Measurements from ENCODE around the gene HMGXB3. TPM values are rescaled to one million over a fixed set of nuclear protein-coding genes. Genes with fewer than 3 reads are reported as not detected.

HMGXB3 gene
- total RNA-seq, 1 donor from 2014 or later: 44.4 TPM

DNA sequence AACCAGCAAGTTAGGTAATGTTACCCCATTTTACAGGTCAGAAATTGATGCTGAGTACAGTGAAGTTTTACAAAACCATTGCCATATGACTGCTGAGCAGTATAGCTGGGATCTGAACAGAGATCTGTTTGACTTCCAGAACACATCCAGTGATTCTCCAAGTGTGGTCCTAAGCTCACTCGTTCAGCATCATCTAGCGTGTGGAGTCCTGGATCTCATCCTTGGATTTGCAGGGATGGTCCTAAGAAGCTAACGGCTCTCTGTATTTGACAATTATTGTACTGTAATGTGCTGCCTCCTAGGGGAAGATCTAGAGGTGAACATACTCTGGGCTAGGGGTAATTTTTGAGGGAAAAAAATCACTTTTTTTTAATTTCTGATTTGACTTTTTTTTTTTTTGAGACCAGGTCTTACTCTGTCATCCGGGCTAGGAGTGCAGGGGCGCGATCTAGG, 38.6 kb upstream of the HMGXB3 start:
- no peak for DNase-seq (ENCODE audit: low read depth, low spot score)
- no peaks in the 10 kb centered on the region for H3K36me3 Mint-ChIP-seq (ENCODE audit: low read depth)
- H3K4me1 Mint-ChIP-seq: peaks cover 29% of the 10 kb centered on the region
- H3K27ac Mint-ChIP-seq (ENCODE audit: unreplicated experiment): no peak overlapping the region
- TF ChIP-seq, protein P1, sequence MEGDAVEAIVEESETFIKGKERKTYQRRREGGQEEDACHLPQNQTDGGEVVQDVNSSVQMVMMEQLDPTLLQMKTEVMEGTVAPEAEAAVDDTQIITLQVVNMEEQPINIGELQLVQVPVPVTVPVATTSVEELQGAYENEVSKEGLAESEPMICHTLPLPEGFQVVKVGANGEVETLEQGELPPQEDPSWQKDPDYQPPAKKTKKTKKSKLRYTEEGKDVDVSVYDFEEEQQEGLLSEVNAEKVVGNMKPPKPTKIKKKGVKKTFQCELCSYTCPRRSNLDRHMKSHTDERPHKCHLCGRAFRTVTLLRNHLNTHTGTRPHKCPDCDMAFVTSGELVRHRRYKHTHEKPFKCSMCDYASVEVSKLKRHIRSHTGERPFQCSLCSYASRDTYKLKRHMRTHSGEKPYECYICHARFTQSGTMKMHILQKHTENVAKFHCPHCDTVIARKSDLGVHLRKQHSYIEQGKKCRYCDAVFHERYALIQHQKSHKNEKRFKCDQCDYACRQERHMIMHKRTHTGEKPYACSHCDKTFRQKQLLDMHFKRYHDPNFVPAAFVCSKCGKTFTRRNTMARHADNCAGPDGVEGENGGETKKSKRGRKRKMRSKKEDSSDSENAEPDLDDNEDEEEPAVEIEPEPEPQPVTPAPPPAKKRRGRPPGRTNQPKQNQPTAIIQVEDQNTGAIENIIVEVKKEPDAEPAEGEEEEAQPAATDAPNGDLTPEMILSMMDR (conservative IDR thresholded peaks at IDR 0.05): peak; percentile 59
- H3K9me3 Mint-ChIP-seq: no peaks in the 10 kb centered on the region
- H3K4me3 Mint-ChIP-seq: peak overlapping the region; percentile 88
- no peaks in the 10 kb centered on the region for H3K27me3 Mint-ChIP-seq (ENCODE audit: low read depth)

DNA sequence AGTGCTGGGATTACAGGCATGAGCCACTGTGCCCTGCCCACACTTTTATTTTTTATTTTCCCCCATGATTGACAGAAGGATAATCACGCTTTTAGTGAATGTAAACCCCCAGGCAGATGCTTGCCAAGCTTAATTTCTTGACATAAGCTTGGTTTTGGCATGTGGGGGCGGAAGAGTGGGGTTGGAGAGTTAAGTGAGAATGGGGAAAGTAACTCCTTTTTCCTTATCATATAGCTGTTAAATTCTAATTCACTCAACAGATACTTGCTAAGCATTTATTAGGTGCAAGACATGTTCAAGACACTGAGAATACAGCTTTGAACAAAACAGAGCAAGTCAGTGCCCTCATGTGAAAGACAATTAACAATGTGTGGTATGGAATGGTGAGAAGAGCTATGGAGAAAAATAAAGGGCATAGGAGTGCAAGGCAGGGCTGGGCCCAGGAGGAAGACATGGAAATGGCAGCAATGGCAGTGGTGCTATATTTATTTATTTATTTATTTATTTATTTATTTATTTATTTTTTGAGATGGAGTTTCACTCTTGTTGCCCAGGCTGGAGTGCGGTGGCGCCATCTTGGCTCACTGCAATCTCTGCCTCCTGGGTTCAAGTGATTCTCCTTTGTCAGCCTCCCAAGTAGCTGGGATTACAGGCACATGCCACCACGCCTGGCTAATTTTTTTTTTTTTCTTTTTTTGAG, 37.8 kb upstream of the HMGXB3 start:
- TF ChIP-seq, protein P1 (conservative IDR thresholded peaks at IDR 0.05): no peak
- H3K27me3 Mint-ChIP-seq (ENCODE audit: low read depth): no peaks in the 10 kb centered on the region
- H3K9me3 Mint-ChIP-seq: no peaks in the 10 kb centered on the region
- DNase-seq (ENCODE audit: low read depth, low spot score): no peak
- H3K4me3 Mint-ChIP-seq: no peak overlapping the region
- H3K27ac Mint-ChIP-seq (ENCODE audit: unreplicated experiment): no peak overlapping the region
- no peaks in the 10 kb centered on the region for H3K36me3 Mint-ChIP-seq (ENCODE audit: low read depth)
- H3K4me1 Mint-ChIP-seq: peaks cover 29% of the 10 kb centered on the region

DNA sequence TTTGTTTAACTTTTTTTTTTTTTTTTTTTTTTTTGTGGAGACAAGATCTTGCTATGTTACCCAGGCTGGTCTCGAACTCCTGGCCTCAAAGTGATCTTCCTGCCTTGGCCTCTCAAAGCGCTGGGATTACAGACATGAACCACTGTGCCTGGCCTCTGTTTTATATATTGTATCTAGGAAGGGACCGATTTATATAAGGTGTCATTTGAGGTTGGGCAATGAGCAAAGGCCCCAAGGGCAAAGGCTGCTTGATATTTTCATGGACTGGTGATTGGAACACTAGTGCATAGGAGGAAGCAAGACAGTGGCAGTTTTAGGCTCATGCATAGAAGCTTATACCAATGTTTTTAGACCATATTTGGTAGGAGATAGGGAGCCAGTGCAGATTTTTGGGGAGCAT, 36.8 kb upstream of the HMGXB3 start:
- TF ChIP-seq, protein P1 (conservative IDR thresholded peaks at IDR 0.05): no peak
- H3K4me3 Mint-ChIP-seq: peak overlapping the region; percentile 50
- peaks cover 29% of the 10 kb centered on the region for H3K4me1 Mint-ChIP-seq
- H3K27me3 Mint-ChIP-seq (ENCODE audit: low read depth): no peaks in the 10 kb centered on the region
- DNase-seq (ENCODE audit: low read depth, low spot score): no peak
- H3K27ac Mint-ChIP-seq (ENCODE audit: unreplicated experiment): no peak overlapping the region
- H3K9me3 Mint-ChIP-seq: no peaks in the 10 kb centered on the region
- no peaks in the 10 kb centered on the region for H3K36me3 Mint-ChIP-seq (ENCODE audit: low read depth)

DNA sequence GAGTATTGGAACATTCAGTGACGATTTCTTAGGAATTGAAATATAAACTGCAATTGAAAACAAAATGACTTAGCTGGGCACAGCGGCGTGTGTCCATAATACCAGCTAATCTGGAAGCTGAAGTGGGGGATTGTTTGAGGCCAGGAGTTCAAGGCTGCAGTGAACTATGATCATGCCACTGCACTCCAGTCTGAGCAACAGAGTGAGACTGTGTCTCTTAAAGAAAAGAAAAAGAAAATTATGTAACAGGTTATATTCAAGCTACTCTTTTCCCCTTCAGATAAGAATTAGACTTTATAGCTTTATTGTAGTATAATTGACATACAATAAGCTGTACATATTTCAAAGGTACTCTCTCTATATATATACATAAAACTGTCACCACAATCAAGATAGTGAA, 33.6 kb upstream of the HMGXB3 start:
- no peak overlapping the region for H3K27ac Mint-ChIP-seq (ENCODE audit: unreplicated experiment)
- H3K9me3 Mint-ChIP-seq: no peaks in the 10 kb centered on the region
- TF ChIP-seq, protein P1 (conservative IDR thresholded peaks at IDR 0.05): no peak
- DNase-seq (ENCODE audit: low read depth, low spot score): no peak
- H3K4me3 Mint-ChIP-seq: no peak overlapping the region
- no peaks in the 10 kb centered on the region for H3K27me3 Mint-ChIP-seq (ENCODE audit: low read depth)
- H3K36me3 Mint-ChIP-seq (ENCODE audit: low read depth): peaks cover 1% of the 10 kb centered on the region
- peaks cover 7% of the 10 kb centered on the region for H3K4me1 Mint-ChIP-seq

DNA sequence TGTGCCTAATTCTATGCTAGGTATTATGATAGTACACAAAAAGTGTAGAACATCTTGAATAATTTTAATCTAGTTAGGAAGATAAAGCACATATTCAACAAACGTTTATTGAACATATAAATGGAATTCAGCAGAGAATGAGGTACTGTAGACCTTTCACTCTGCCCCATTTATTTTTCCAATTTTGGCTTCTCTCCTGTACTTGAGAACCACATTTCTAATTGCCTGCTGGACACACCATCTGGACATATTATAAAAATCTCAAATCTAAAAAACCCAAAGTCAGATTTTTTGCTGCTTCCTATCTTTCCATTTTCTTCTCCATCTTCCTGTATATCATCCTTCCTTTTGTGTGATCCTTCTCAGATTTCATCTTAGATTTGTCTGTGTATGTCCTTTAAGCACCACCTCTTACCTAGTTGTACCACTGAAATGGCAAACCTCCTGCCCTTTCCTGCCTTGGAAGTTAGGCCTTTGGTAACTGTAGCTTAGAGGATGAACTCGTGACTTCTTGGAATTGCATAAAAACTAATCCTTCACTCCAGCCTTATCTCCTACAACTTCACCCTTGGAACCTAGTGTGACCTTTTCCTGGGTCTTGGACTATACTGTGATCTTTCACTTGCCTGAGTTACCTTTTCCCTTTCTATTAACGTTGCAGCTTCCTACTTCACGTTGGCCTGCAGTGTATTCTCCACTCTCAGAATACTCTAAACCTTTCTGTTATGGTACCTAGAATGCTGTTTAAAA, 31.2 kb upstream of the HMGXB3 start:
- Mint-ChIP-seq H3K9me3 (no peaks in the 10 kb centered on the region), H3K36me3 (ENCODE audit: low read depth) (peaks cover 4% of the 10 kb centered on the region), H3K27ac (ENCODE audit: unreplicated experiment) (no peak overlapping the region), H3K4me1 (no peaks in the 10 kb centered on the region), H3K4me3 (no peak overlapping the region), H3K27me3 (ENCODE audit: low read depth) (no peaks in the 10 kb centered on the region)
- no peak for DNase-seq (ENCODE audit: low read depth, low spot score)
- TF ChIP-seq, protein P1 (conservative IDR thresholded peaks at IDR 0.05): no peak

Data from neural crest cell (in vitro differentiated cells).